Transverse colon (tissue), 4 donors: ENCODE measurements around the gene HSF5. TPM values are rescaled to one million over a fixed set of nuclear protein-coding genes. Genes with fewer than 3 reads are reported as not detected.

Source experiments
- DNase-seq: peaks from one replicate; pipeline ENCODE4 v3.0.0-alpha.2; 2019
- H3K27ac ChIP-seq, 4 donors: fragments of 200-600 bp; sonication (generic); 2 replicates each; pipeline ENCODE4 v1.5.1; 2016 to 2018; ENCODE audit warnings: inconsistent platforms in 4 of 4
- H3K27me3 ChIP-seq: fragments of 200-600 bp; sonication (generic); 2 replicates; pipeline ENCODE4 v1.5.1; 2017; ENCODE audit warnings: inconsistent platforms
- H3K36me3 ChIP-seq, 4 donors: fragments of 200-600 bp; sonication (generic); 2 replicates each; pipeline ENCODE4 v1.5.1; 2017 to 2019; ENCODE audit warnings: inconsistent platforms in 4 of 4
- H3K4me1 ChIP-seq, 4 donors: fragments of 200-600 bp; sonication (generic); 2 replicates each; pipeline ENCODE4 v1.5.1; 2017 to 2020; ENCODE audit warnings: inconsistent platforms in 4 of 4
- H3K4me3 ChIP-seq, 4 donors: fragments of 200-600 bp; sonication (generic); 1 replicate in 1 of 4; 2 replicates in 3 of 4; pipeline versions ENCODE4 v1.5.1 to v1.6.1; 2017 to 2019; ENCODE audit warnings: inconsistent platforms in 4 of 4
- H3K9me3 ChIP-seq, 2 donors: fragments of 200-600 bp; sonication (generic); 2 replicates each; pipeline ENCODE4 v1.5.1; 2017 to 2019; ENCODE audit warnings: inconsistent platforms in 2 of 2
- EP300 ChIP-seq: sonication (generic); formaldehyde crosslinking; IDR thresholded peaks from one replicate; pipeline ENCODE4 v1.6.1; 2017; ENCODE audit warnings: antibody characterized with exemption, low read depth
- POLR2A ChIP-seq: fragments of 450-650 bp; IDR thresholded peaks from one replicate; pipeline ENCODE4 v1.6.1; 2016; ENCODE audit warnings: antibody characterized with exemption, mild to moderate bottlenecking, moderate library complexity
- POLR2AphosphoS5 ChIP-seq, 3 donors: sonication (generic); formaldehyde crosslinking; IDR thresholded peaks; one replicate each; pipeline ENCODE4 v1.6.1; 2016; ENCODE audit warnings: antibody characterized with exemption in 3 of 3
- WGBS, 2 donors: methylation state at CpG; one replicate each; pipeline ENCODE4 v1.1.5; 2018; ENCODE audit warnings: low coverage in 1 of 2; 5-methylcytosine and 5-hydroxymethylcytosine counted together
- in situ Hi-C, 4 donors: fragments of 200-750 bp; cut with MboI; loops; one replicate each; pipeline versions ENCODE4 v1.15.0 to v1.15.1; 2017; ENCODE audit warnings: low sequenced_read_pairs in 3 of 4, low pct_ligation_motif_present in 1 of 4, low pct_unique_long_range_greater_than_20kb in 1 of 4
- intact Hi-C: fragments of 100-400 bp; cut with DNase I; formaldehyde crosslinking; loops from one replicate; pipeline ENCODE4 v1.15.1; 2023; ENCODE audit warnings: low total_unique reads
- total RNA-seq, 4 donors: library from RNA; depleted of rRNA; stranded (reverse); fragments of >200 nt; gene quantifications; one replicate each; pipeline ENCODE4 v1.1.0, GENCODE V29; 2016
- TF ChIP-seq, protein P1 (sequence below), 5 experiments: fragments of 200-600 bp in 3 of 5; fragments of 450-650 bp in 2 of 5; sonication (generic) in 3 of 5; IDR thresholded peaks; 1 replicate in 2 of 5; 2 replicates in 3 of 5; pipeline ENCODE4 v1.5.1; 2016 to 2017; ENCODE audit warnings: antibody characterized with exemption in 5 of 5, inconsistent platforms in 3 of 5, mild to moderate bottlenecking in 2 of 5, moderate library complexity in 1 of 5

HSF5 gene
- total RNA-seq, 4 donors from 2014 or later: 0.16 TPM; not detected in 3

GRCh38 chr17:58516644-58517377, 28.6 kb upstream of the HSF5 start:
- 44% methylated on average over 2 of the region's 2 CpGs; no CpG with 5 or more reads in 1 of the 2 donors for WGBS, 2 donors
- H3K9me3 ChIP-seq: no peaks in the 10 kb centered on the region
- in situ Hi-C loops (no loop called here), intact Hi-C loops (loop anchor here (5.0 to 10.0 kb wide), 2 partner anchors 115 to 488 kb away; no protein-coding TSS in a partner anchor)
- peak; percentile 69 for DNase-seq
- TF ChIP-seq, protein P1, sequence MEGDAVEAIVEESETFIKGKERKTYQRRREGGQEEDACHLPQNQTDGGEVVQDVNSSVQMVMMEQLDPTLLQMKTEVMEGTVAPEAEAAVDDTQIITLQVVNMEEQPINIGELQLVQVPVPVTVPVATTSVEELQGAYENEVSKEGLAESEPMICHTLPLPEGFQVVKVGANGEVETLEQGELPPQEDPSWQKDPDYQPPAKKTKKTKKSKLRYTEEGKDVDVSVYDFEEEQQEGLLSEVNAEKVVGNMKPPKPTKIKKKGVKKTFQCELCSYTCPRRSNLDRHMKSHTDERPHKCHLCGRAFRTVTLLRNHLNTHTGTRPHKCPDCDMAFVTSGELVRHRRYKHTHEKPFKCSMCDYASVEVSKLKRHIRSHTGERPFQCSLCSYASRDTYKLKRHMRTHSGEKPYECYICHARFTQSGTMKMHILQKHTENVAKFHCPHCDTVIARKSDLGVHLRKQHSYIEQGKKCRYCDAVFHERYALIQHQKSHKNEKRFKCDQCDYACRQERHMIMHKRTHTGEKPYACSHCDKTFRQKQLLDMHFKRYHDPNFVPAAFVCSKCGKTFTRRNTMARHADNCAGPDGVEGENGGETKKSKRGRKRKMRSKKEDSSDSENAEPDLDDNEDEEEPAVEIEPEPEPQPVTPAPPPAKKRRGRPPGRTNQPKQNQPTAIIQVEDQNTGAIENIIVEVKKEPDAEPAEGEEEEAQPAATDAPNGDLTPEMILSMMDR (IDR thresholded peaks at IDR 0.05): no peak
- no peak for TF ChIP-seq EP300
- peak; percentile 55 for TF ChIP-seq POLR2A
- TF ChIP-seq POLR2AphosphoS5 (IDR thresholded peaks at IDR 0.05): peak in 2 of 3 donors; percentile 62 to 71
- H3K27ac ChIP-seq: peak overlapping the region; percentile 92 to 97 (median 96)
- peaks cover 19 to 58% (median 34%) of the 10 kb centered on the region in 4 donors for H3K4me1 ChIP-seq
- H3K36me3 ChIP-seq: peaks cover 0 to 11% (median 0%) of the 10 kb centered on the region in 4 donors
- peak overlapping the region; percentile 54 to 73 (median 65) for H3K4me3 ChIP-seq
- no peaks in the 10 kb centered on the region for H3K27me3 ChIP-seq

- whole genome bisulfite sequencing, 2 donors: 65 to 70% methylated on average over 2 of the region's 2 CpGs
- H3K9me3 ChIP-seq: no peaks in the 10 kb centered on the region
- intact Hi-C loops: loop anchor here (5.0 to 10.0 kb wide), 2 partner anchors 117 to 490 kb away; no protein-coding TSS in a partner anchor
- in situ Hi-C loops: no loop called here
- no peak for TF ChIP-seq POLR2AphosphoS5 (IDR thresholded peaks at IDR 0.05)
- peaks cover 0 to 26% (median 7%) of the 10 kb centered on the region in 4 donors for H3K36me3 ChIP-seq
- no peak overlapping the region for H3K4me3 ChIP-seq
- H3K4me1 ChIP-seq: peaks cover 19 to 58% (median 34%) of the 10 kb centered on the region in 4 donors
- no peaks in the 10 kb centered on the region for H3K27me3 ChIP-seq
- H3K27ac ChIP-seq: peak overlapping the region; percentile 67 to 92 (median 80)
- no peak for DNase-seq
Measured at GRCh38 chr17:58515286-58515685, 27.1 kb upstream of the HSF5 start.

GRCh38 chr17:58514770-58515157, 26.6 kb upstream of the HSF5 start:
- WGBS, 2 donors: 0 to 29% methylated on average over 1 to 11 of the region's 11 CpGs
- Histone ChIP-seq H3K36me3 (peaks cover 0 to 32% (median 8%) of the 10 kb centered on the region in 4 donors), H3K27me3 (no peaks in the 10 kb centered on the region), H3K9me3 (no peaks in the 10 kb centered on the region), H3K4me1 (peaks cover 19 to 56% (median 34%) of the 10 kb centered on the region in 4 donors), H3K4me3 (peak overlapping the region in 3 of 4 donors; percentile 78 to 86 (median 80)), H3K27ac (peak overlapping the region; percentile 67 to 92 (median 80))
- TF ChIP-seq POLR2A (no peak), EP300 (no peak), POLR2AphosphoS5 (IDR thresholded peaks at IDR 0.05) (no peak)
- TF ChIP-seq, protein P1 (IDR thresholded peaks at IDR 0.05): no peak
- in situ Hi-C loops (no loop called here), intact Hi-C loops (loop anchor here (5.0 to 10.0 kb wide), 2 partner anchors 118 to 490 kb away; no protein-coding TSS in a partner anchor)
- no peak for DNase-seq

GRCh38 chr17:58513965-58514769, 26.0 kb upstream of the HSF5 start, which contains the start of gene MTMR4:
TSS of gene MTMR4 (minus strand) at chr17:58514638. CDS start at chr17:58514407, 231 bp downstream.
- H3K4me1 ChIP-seq: peaks cover 19 to 50% (median 33%) of the 10 kb centered on the region in 4 donors
- DNase-seq: peak; percentile 89
- H3K36me3 ChIP-seq: peaks cover 0 to 34% (median 10%) of the 10 kb centered on the region in 4 donors
- H3K9me3 ChIP-seq: no peaks in the 10 kb centered on the region
- intact Hi-C loops (loop anchor here (10.0 kb wide), 1 partner anchor 491 kb away; no protein-coding TSS in a partner anchor), in situ Hi-C loops (no loop called here)
- H3K27me3 ChIP-seq: no peaks in the 10 kb centered on the region
- H3K4me3 ChIP-seq: peak within 1 kb of the TSS; percentile 50 to 86 (median 79)
- H3K27ac ChIP-seq: peak within 1 kb of the TSS; percentile 67 to 92 (median 80)
- TF ChIP-seq, protein P1 (IDR thresholded peaks at IDR 0.05): no peak
- TF ChIP-seq POLR2AphosphoS5 (IDR thresholded peaks at IDR 0.05): peak in 2 of 3 donors; percentile 23 to 54
- WGBS, 2 donors: 0% methylated on average over 57 of the region's 64 CpGs; no CpG with 5 or more reads in 1 of the 2 donors
